Activated CD4-positive, alpha-beta T cell treated with anti-CD3 and anti-CD28 coated beads, Interleukin-10, Interleukin-2, amounts not matched to agents 100 ng/mL and 50 ng/mL, durations not matched to agents 16 hours and 8 hours (primary cell): Measurements from ENCODE around the gene DNAAF5.

Source experiments
- DNase-seq: peaks from one replicate; pipeline ENCODE4 v3.0.0-alpha.2; 2020

DNAAF5 gene

GRCh38 chr7:818031-818699 lies 91.7 kb downstream of the DNAAF5 start:
- DNase-seq, result peak; percentile 27

GRCh38 chr7:820341-820740 lies 93.8 kb downstream of the DNAAF5 start:
- peak; percentile 26 for DNase-seq

- DNase-seq, result no peak
Measured at GRCh38 chr7:821688-822087, 95.2 kb downstream of the DNAAF5 start.

- DNase-seq, result no peak
Measured at GRCh38 chr7:822692-823276, 96.3 kb downstream of the DNAAF5 start.

GRCh38 chr7:823649-824048 lies 97.2 kb downstream of the DNAAF5 start:
- DNase-seq, result no peak

GRCh38 chr7:824081-824480 lies 97.6 kb downstream of the DNAAF5 start:
- DNase-seq, result no peak

GRCh38 chr7:824664-825063 lies 98.2 kb downstream of the DNAAF5 start:
- no peak for DNase-seq

- DNase-seq, result no peak
Measured at GRCh38 chr7:825386-825785, 98.9 kb downstream of the DNAAF5 start.

- no peak for DNase-seq
Measured at GRCh38 chr7:826230-826917, 99.9 kb downstream of the DNAAF5 start.

- no peak for DNase-seq
Measured at GRCh38 chr7:828793-829561, 102.5 kb downstream of the DNAAF5 start.

GRCh38 chr7:830069-830468 lies 103.6 kb downstream of the DNAAF5 start:
- DNase-seq, result no peak

GRCh38 chr7:831596-832166 lies 105.2 kb downstream of the DNAAF5 start:
- peak; percentile 85 for DNase-seq

GRCh38 chr7:832167-832967 lies 105.9 kb downstream of the DNAAF5 start, which contains the start of gene SUN1:
TSS of gene SUN1 (plus strand) at chr7:832476. CDS start at chr7:832525, 49 bp downstream.
- DNase-seq, result peak; percentile 74

- no peak for DNase-seq
Measured at GRCh38 chr7:832968-833424, 106.5 kb downstream of the DNAAF5 start.

GRCh38 chr7:833601-834258 lies 107.2 kb downstream of the DNAAF5 start:
- DNase-seq, result no peak

GRCh38 chr7:834277-834676 lies 107.8 kb downstream of the DNAAF5 start:
- DNase-seq, result no peak

- no peak for DNase-seq
Measured at GRCh38 chr7:835021-835420, 108.5 kb downstream of the DNAAF5 start.

- DNase-seq, result no peak
Measured at GRCh38 chr7:835485-836401, 109.2 kb downstream of the DNAAF5 start.
